Adrenal gland (tissue), 12 donors: Measurements from ENCODE around the gene HYCC1. TPM values are rescaled to one million over a fixed set of nuclear protein-coding genes. Genes with fewer than 3 reads are reported as not detected.

Experiments used
- DNase-seq, 7 donors: peaks; one replicate each; pipeline ENCODE4 v3.0.0-alpha.2; 2019 to 2020
- H3K27ac ChIP-seq, 5 donors: fragments of 200-600 bp; sonication (generic) in 4 of 5; 1 replicate in 3 of 5; 2 replicates in 2 of 5; pipeline versions ENCODE4 v1.5.1 to v1.8.0; 2016 to 2020; ENCODE audit warnings: mild to moderate bottlenecking in 1 of 5
- H3K27me3 ChIP-seq: fragments of 200-600 bp; 2 replicates; pipeline ENCODE4 v1.8.0; 2021
- H3K36me3 ChIP-seq, 2 donors: fragments of 200-600 bp; replicated peaks in 1 of 2; 1 replicate in 1 of 2; 2 replicates in 1 of 2; pipeline versions ENCODE4 v1.5.1 to v1.8.0; 2018 to 2022
- H3K4me1 ChIP-seq, 2 donors: fragments of 200-600 bp; replicated peaks in 1 of 2; 1 replicate in 1 of 2; 2 replicates in 1 of 2; pipeline versions ENCODE4 v1.5.1 to v1.8.0; 2018 to 2021
- H3K4me3 ChIP-seq, 4 donors: fragments of 200-600 bp; sonication (generic) in 3 of 4; one replicate each; pipeline ENCODE4 v1.5.1; 2016 to 2018
- H3K9me3 ChIP-seq, 3 donors: fragments of 200-600 bp; sonication (generic) in 1 of 3; replicated peaks in 1 of 3; 1 replicate in 2 of 3; 2 replicates in 1 of 3; pipeline versions ENCODE4 v1.5.1 to v1.8.0; 2016 to 2021
- CTCF ChIP-seq, 6 experiments: fragments of 450-650 bp in 4 of 6; fragments of 200-600 bp in 2 of 6; sonication (generic) in 1 of 6; IDR thresholded peaks; 1 replicate in 5 of 6; 2 replicates in 1 of 6; pipeline versions ENCODE4 v1.5.1 to v1.8.0; 2016 to 2021; ENCODE audit warnings: antibody characterized with exemption in 6 of 6, mild to moderate bottlenecking in 2 of 6, moderate library complexity in 1 of 6
- POLR2A ChIP-seq, 2 donors: fragments of 450-650 bp; IDR thresholded peaks; one replicate each; pipeline ENCODE4 v1.6.1; 2017; ENCODE audit warnings: antibody characterized with exemption in 2 of 2, mild to moderate bottlenecking in 2 of 2, moderate library complexity in 1 of 2
- WGBS, 4 donors: extraction: QIAGEN DNeasy Blood & Tissue Kit in 2 of 4; methylation state at CpG; one replicate each; pipeline versions ENCODE4 v1.1.5 to v1.1.7; 2013 to 2017; 5-methylcytosine and 5-hydroxymethylcytosine counted together
- intact Hi-C, 2 donors: fragments of 100-400 bp; cut with DNase I; formaldehyde crosslinking; loops; one replicate each; pipeline versions ENCODE4 v1.14.1 to v1.15.0; 2022 to 2023
- polyA plus RNA-seq, 3 donors: library from polyadenylated mRNA; stranded (reverse); fragments of 200-250 nt in 2 of 3; fragments of 350-450 nt in 1 of 3; fragmentation: Illumina TruSeq in 1 of 3; extraction: RNeasy Lipid Tissue Mini Kit (QIAGEN cat#74804) in 1 of 3; gene quantifications; one replicate each; pipeline ENCODE4 v1.2.3, GENCODE V29; 2013 to 2014
- total RNA-seq, 9 donors: library from RNA; depleted of rRNA in 4 of 9; stranded (reverse); fragments of >200 nt in 4 of 9; fragments of 120-200 nt in 1 of 9; fragmentation: NEBNext Ultra II Directional in 1 of 9; extraction: Animal tissue kit (Norgen Biotek cat#: 25700) in 1 of 9; gene quantifications; one replicate each; pipeline versions ENCODE4 v1.1.0 to v1.2.4, GENCODE V29; 2013 to 2023
- donor health status: healthy with polysubstance abuse.
- donor health status: Bipolar disorder and iron deficiency.
- donor health status: DM: yes; HTN: yes; CAD: no.
- donor health status: DM: no; HTN: no; CAD: no.
- donor health status: DM: no; HTN: no; CAD: no.
- donor health status: DM: yes; HTN: yes; CAD: no.

The HYCC1 gene
- total and polyA plus RNA-seq, 12 donors: 3.8 to 27.1 (median 17.5) TPM

- TF ChIP-seq POLR2A (IDR thresholded peaks at IDR 0.05) (no peak), CTCF (IDR thresholded peaks at IDR 0.05) (no peak)
- intact Hi-C loops: no loop called here
- no peak for DNase-seq
- Histone ChIP-seq H3K27ac (no peak overlapping the region), H3K4me1 (no peaks in the 10 kb centered on the region), H3K9me3 (no peaks in the 10 kb centered on the region), H3K4me3 (no peak overlapping the region), H3K27me3 (no peaks in the 10 kb centered on the region), H3K36me3 (no peaks in the 10 kb centered on the region)
- WGBS, 4 donors: 77 to 89% (median 85%) methylated on average over 3 of the region's 3 CpGs
Observed at GRCh38 chr7:22989643-22990587, 24.0 kb downstream of the HYCC1 start.

GRCh38 chr7:22985436-22985835 is 28.5 kb downstream of the HYCC1 start:
- H3K4me1 ChIP-seq: no peaks in the 10 kb centered on the region
- no peaks in the 10 kb centered on the region for H3K36me3 ChIP-seq
- intact Hi-C loops: no loop called here
- no peaks in the 10 kb centered on the region for H3K27me3 ChIP-seq
- DNase-seq: no peak
- WGBS, 4 donors: 94 to 96% (median 94%) methylated on average over 5 of the region's 5 CpGs
- H3K4me3 ChIP-seq: no peak overlapping the region
- H3K27ac ChIP-seq: no peak overlapping the region
- TF ChIP-seq POLR2A (IDR thresholded peaks at IDR 0.05) (no peak), CTCF (IDR thresholded peaks at IDR 0.05) (no peak)
- H3K9me3 ChIP-seq: no peaks in the 10 kb centered on the region

GRCh38 chr7:22983257-22983855 is 30.6 kb downstream of the HYCC1 start:
- no peaks in the 10 kb centered on the region for H3K4me1 ChIP-seq
- no peaks in the 10 kb centered on the region for H3K9me3 ChIP-seq
- no peaks in the 10 kb centered on the region for H3K27me3 ChIP-seq
- WGBS, 4 donors: 95 to 98% (median 96%) methylated on average over 6 of the region's 6 CpGs
- intact Hi-C loops: no loop called here
- DNase-seq: no peak
- no peak overlapping the region for H3K4me3 ChIP-seq
- TF ChIP-seq CTCF (IDR thresholded peaks at IDR 0.05): no peak
- no peak for TF ChIP-seq POLR2A (IDR thresholded peaks at IDR 0.05)
- H3K27ac ChIP-seq: no peak overlapping the region
- no peaks in the 10 kb centered on the region for H3K36me3 ChIP-seq

GRCh38 chr7:22980422-22980821 is 33.5 kb downstream of the HYCC1 start:
- TF ChIP-seq POLR2A (IDR thresholded peaks at IDR 0.05) (no peak), CTCF (IDR thresholded peaks at IDR 0.05) (no peak)
- Histone ChIP-seq H3K36me3 (no peaks in the 10 kb centered on the region), H3K9me3 (no peaks in the 10 kb centered on the region), H3K27me3 (no peaks in the 10 kb centered on the region), H3K27ac (no peak overlapping the region), H3K4me3 (no peak overlapping the region), H3K4me1 (no peaks in the 10 kb centered on the region)
- intact Hi-C loops: no loop called here
- 72 to 86% (median 83%) methylated on average over 3 of the region's 3 CpGs for WGBS, 4 donors
- no peak for DNase-seq
